ENCODE measurements around the gene CBR3.

- TF ChIP-seq, protein P1, sequence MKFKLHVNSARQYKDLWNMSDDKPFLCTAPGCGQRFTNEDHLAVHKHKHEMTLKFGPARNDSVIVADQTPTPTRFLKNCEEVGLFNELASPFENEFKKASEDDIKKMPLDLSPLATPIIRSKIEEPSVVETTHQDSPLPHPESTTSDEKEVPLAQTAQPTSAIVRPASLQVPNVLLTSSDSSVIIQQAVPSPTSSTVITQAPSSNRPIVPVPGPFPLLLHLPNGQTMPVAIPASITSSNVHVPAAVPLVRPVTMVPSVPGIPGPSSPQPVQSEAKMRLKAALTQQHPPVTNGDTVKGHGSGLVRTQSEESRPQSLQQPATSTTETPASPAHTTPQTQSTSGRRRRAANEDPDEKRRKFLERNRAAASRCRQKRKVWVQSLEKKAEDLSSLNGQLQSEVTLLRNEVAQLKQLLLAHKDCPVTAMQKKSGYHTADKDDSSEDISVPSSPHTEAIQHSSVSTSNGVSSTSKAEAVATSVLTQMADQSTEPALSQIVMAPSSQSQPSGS (CRISPR knock-in tag; IDR thresholded peaks at IDR 0.05; ENCODE audit: borderline replicate concordance, low read depth): no peak
- TF ChIP-seq PRDM15 (CRISPR knock-in tag; IDR thresholded peaks at IDR 0.05) (no peak), KAT7 (CRISPR knock-in tag; IDR thresholded peaks at IDR 0.05; ENCODE audit: borderline replicate concordance) (no peak), RELA (CRISPR knock-in tag; IDR thresholded peaks at IDR 0.05; ENCODE audit: borderline replicate concordance) (no peak)
Observed at GRCh38 chr21:36156815-36157670, 22.2 kb downstream of the CBR3 start, which contains the start of gene DOP1B.

All from WTC11 (cell line).